HepG2 (cell line): ENCODE results near the gene TSNAXIP1. TPM values are rescaled to one million over a fixed set of nuclear protein-coding genes. Genes with fewer than 3 reads are reported as not detected.

Experiments
- ATF2 ChIP-seq: sonication (generic); formaldehyde crosslinking; IDR thresholded peaks from 2 replicates; pipeline ENCODE4 v1.4.0; 2020; ENCODE audit warnings: missing genetic modification reagents
- IKZF4 ChIP-seq: sonication (generic); formaldehyde crosslinking; IDR thresholded peaks from 2 replicates; pipeline ENCODE4 v1.5.1; 2020; ENCODE audit warnings: borderline replicate concordance, mild to moderate bottlenecking, low read depth, missing genetic modification reagents; ENCODE audit errors: not compliant biosample characterization
- KAT8 ChIP-seq: IDR thresholded peaks from 2 replicates; pipeline ENCODE4 v1.6.1; 2016; ENCODE audit warnings: missing genetic modification reagents, missing compliant biosample characterization
- PRDM15 ChIP-seq: sonication (generic); formaldehyde crosslinking; IDR thresholded peaks from 2 replicates; pipeline ENCODE4 v1.4.0; 2020; ENCODE audit warnings: missing genetic modification reagents
- SETDB1 ChIP-seq: sonication (generic); formaldehyde crosslinking; IDR thresholded peaks from 2 replicates; pipeline ENCODE4 v1.5.1; 2020; ENCODE audit warnings: missing genetic modification reagents, mild to moderate bottlenecking, borderline replicate concordance
- TBX2 ChIP-seq: sonication (generic); formaldehyde crosslinking; IDR thresholded peaks from 2 replicates; pipeline ENCODE4 v1.5.0; 2020; ENCODE audit warnings: missing genetic modification reagents, mild to moderate bottlenecking, borderline replicate concordance
- TCF7L2 ChIP-seq: IDR thresholded peaks from 2 replicates; pipeline ENCODE4 v1.6.1; 2011; ENCODE audit warnings: mild to moderate bottlenecking, low read depth, low read length, moderate library complexity
- WIZ ChIP-seq: sonication (generic); formaldehyde crosslinking; IDR thresholded peaks from 2 replicates; pipeline ENCODE4 v1.5.1; 2020; ENCODE audit warnings: mild to moderate bottlenecking, missing genetic modification reagents
- ZNF124 ChIP-seq: sonication (generic); formaldehyde crosslinking; IDR thresholded peaks from 2 replicates; pipeline ENCODE4 v1.4.0; 2020; ENCODE audit warnings: missing genetic modification reagents
- ZNF138 ChIP-seq: sonication (generic); formaldehyde crosslinking; IDR thresholded peaks from 2 replicates; pipeline ENCODE4 v1.5.0; 2020; ENCODE audit warnings: mild to moderate bottlenecking, low read depth, missing genetic modification reagents
- ZNF24 ChIP-seq: fragments of 450-650 bp; IDR thresholded peaks from 2 replicates; pipeline ENCODE4 v1.6.1; 2017; ENCODE audit warnings: antibody characterized with exemption, mild to moderate bottlenecking
- ZNF318 ChIP-seq: sonication (generic); formaldehyde crosslinking; IDR thresholded peaks from 2 replicates; pipeline ENCODE4 v1.4.0; 2020; ENCODE audit warnings: mild to moderate bottlenecking, missing genetic modification reagents
- ZNF552 ChIP-seq: sonication (generic); formaldehyde crosslinking; IDR thresholded peaks from 2 replicates; pipeline ENCODE4 v1.9.0; 2022; ENCODE audit warnings: missing genetic modification reagents, mild to moderate bottlenecking, borderline replicate concordance
- ZNF660 ChIP-seq: sonication (generic); formaldehyde crosslinking; IDR thresholded peaks from 2 replicates; pipeline ENCODE4 v1.5.1; 2020; ENCODE audit warnings: mild to moderate bottlenecking, low read depth, missing genetic modification reagents, borderline replicate concordance
- ZNF839 ChIP-seq: sonication (generic); formaldehyde crosslinking; IDR thresholded peaks from 2 replicates; pipeline ENCODE4 v1.4.0; 2020; ENCODE audit warnings: missing genetic modification reagents, mild to moderate bottlenecking, borderline replicate concordance
- polyA plus RNA-seq, 8 experiments: library from polyadenylated mRNA; depleted of rRNA in 3 of 8; stranded (reverse) in 7 of 8; unstranded in 1 of 8; fragments of >200 nt; fragmentation: Illumina TruSeq in 4 of 8; extraction: Trizol in 4 of 8; gene quantifications; 2 replicates each; pipeline versions ENCODE4 v1.2.1 to v1.2.3, GENCODE V29; 2011 to 2016; ENCODE audit warnings: low read depth in 4 of 8, missing spikeins in 1 of 8, mixed read lengths in 1 of 8; ENCODE audit not compliant: insufficient read depth in 1 of 8
- total RNA-seq, 5 experiments: library from RNA; depleted of rRNA; stranded (reverse); fragments of >200 nt; fragmentation: Illumina TruSeq; extraction: Trizol; gene quantifications; 2 replicates each; pipeline ENCODE4 v1.2.3, GENCODE V29; 2016; ENCODE audit warnings: low read depth in 1 of 5

TSNAXIP1 gene
- total and polyA plus RNA-seq, 2 of the 13 experiments (the other 11 are each of a cell fraction or from before 2014, with no cell fraction given), result 0.37 to 0.86 TPM

GRCh38 chr16:67872631-67873434 lies 66.1 kb downstream of the TSNAXIP1 start, which contains the start of gene EDC4 (continued):
- TF ChIP-seq ZNF318 (CRISPR knock-in tag) (peak; percentile 49; the same call in 1 of the 2 replicates), ZNF138 (CRISPR knock-in tag) (peak; percentile 92; the same call in 1 of the 2 replicates), ZNF839 (CRISPR knock-in tag) (peak; percentile 82; the same call in 1 of the 2 replicates), ZNF24 (no peak), SETDB1 (CRISPR knock-in tag) (no peak), WIZ (CRISPR knock-in tag) (no peak; the same call in 1 of the 2 replicates), PRDM15 (0 out of 2 replicates have a peak, but pooled peaks have one; percentile 17), ATF2 (0 out of 2 replicates have a peak, but pooled peaks have one; percentile 58), KAT8 (CRISPR knock-in tag) (peak; percentile 97), ZNF552 (peak; percentile 68; the same call in 1 of the 2 replicates), ZNF124 (CRISPR knock-in tag) (peak; percentile 70), TBX2 (peak; percentile 94), TCF7L2 (no peak), IKZF4 (peak; percentile 76), ZNF660 (CRISPR knock-in tag) (no peak)
